AG04449 (cell line): Measurements from ENCODE around the gene ADSS2.

Experiments used
- CTCF ChIA-PET: fragments of 350-600 bp; formaldehyde crosslinking; extraction: SDS; loops from one replicate; lab custom pipeline; 2021; ENCODE audit warnings: antibody characterized with exemption; lab: Yijun Ruan, JAX
- POLR2A ChIA-PET: fragments of 400-600, 350-600 bp; formaldehyde crosslinking; extraction: SDS; loops from one replicate; lab custom pipeline; 2020; ENCODE audit warnings: antibody characterized with exemption, inconsistent platforms; lab: Yijun Ruan, JAX
- DNase-seq: peaks from one replicate; pipeline ENCODE4 v3.0.0-alpha.2; 2010; ENCODE audit warnings: low read depth, low spot score
- H3K4me3 ChIP-seq: 2 replicates; pipeline ENCODE4 v1.5.1; 2011; ENCODE audit warnings: low read depth, mild to moderate bottlenecking, control low read depth, low read length
- CTCF ChIP-seq: IDR thresholded peaks from one replicate; pipeline ENCODE4 v1.5.1; 2011; ENCODE audit warnings: mild to moderate bottlenecking, moderate library complexity, low read length, control low read depth, inconsistent platforms; ENCODE audit not compliant: insufficient read depth; ENCODE audit errors: missing control alignments

ADSS2 gene

GRCh38 chr1:244387415-244387814 is 64.3 kb downstream of the ADSS2 start:
- TF ChIP-seq CTCF: no peak
- CTCF ChIA-PET: no interaction called here
- POLR2A ChIA-PET: no interaction called here
- H3K4me3 ChIP-seq: no peak overlapping the region
- no peak for DNase-seq

DNA sequence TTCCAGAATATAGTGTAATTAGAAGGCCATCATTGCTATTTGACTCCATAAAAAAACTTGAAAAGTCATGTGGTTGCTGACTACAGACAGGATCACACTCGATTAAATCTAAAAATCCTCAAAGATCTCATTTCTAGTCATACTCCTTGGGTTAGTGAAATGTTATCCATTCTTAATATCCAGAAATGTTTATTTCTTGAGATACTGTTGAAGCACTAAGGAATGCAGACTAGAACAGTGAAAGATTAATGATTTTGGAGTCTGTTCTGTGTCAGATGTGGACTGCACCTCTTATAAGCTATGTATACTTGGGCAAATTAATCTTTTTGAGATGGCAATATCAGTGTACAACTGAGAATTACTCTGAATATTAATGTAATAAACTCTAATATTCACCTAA is 65.1 kb downstream of the ADSS2 start:
- no peak for DNase-seq
- POLR2A ChIA-PET: no interaction called here
- no peak for TF ChIP-seq CTCF
- H3K4me3 ChIP-seq: no peak overlapping the region
- CTCF ChIA-PET: no interaction called here

GRCh38 chr1:244384066-244384465 is 67.6 kb downstream of the ADSS2 start:
- no peak for DNase-seq
- CTCF ChIA-PET: interaction anchor here (0.8 kb wide), 1 partner anchor 10 kb away, joined by 4 read pairs; no protein-coding TSS in a partner anchor
- POLR2A ChIA-PET: interaction anchor here (0.6 kb wide), 1 partner anchor 75 kb away, joined by 6 read pairs; no protein-coding TSS in a partner anchor
- H3K4me3 ChIP-seq: no peak overlapping the region
- TF ChIP-seq CTCF: no peak

DNA sequence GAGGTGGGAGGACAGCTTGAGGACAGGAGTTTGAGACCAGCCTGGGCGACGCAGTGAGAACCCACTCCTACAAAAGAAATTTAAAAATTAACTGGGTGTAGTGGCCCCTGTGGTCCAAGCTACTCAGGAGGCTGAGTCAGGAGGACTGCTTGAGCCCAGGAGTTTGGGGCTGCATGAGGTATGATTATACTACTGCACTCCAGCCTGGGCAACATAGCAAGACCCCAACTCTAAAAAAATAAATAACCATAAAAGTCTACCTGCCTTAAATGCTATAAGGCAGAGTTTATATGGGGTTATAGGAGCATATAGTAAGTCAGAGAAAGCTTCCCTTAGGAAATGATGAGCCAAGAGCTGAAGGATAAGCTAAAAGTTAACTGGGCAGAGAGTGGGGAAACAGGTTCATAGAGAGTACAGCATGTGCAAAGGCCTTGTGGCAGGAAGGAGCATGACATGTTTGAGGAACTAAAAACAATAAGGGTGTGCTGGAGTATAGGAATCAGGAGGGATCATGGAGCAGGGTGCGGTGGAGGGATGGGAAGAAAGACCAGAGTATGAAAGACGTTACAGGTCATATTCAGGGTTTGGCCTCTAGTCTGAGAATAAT is 68.3 kb downstream of the ADSS2 start:
- no peak overlapping the region for H3K4me3 ChIP-seq
- CTCF ChIA-PET: interaction anchor here (0.8 to 1.4 kb wide), 2 partner anchors 9 to 17 kb away, joined by 3 to 4 read pairs; no protein-coding TSS in a partner anchor
- DNase-seq: no peak
- no peak for TF ChIP-seq CTCF
- POLR2A ChIA-PET: interaction anchor here (0.6 kb wide), 1 partner anchor 76 kb away, joined by 6 read pairs; no protein-coding TSS in a partner anchor

- H3K4me3 ChIP-seq: no peak overlapping the region
- TF ChIP-seq CTCF: no peak
- POLR2A ChIA-PET: interaction anchor here (1.3 kb wide), 1 partner anchor 20 kb away, joined by 6 read pairs; no protein-coding TSS in a partner anchor
- CTCF ChIA-PET: interaction anchor here (1.4 kb wide), 1 partner anchor 18 kb away, joined by 3 read pairs; no protein-coding TSS in a partner anchor
- DNase-seq: peak; percentile 41
These were observed 69.7 kb downstream of the ADSS2 start for GRCh38 chr1:244381878-244382565.

DNA sequence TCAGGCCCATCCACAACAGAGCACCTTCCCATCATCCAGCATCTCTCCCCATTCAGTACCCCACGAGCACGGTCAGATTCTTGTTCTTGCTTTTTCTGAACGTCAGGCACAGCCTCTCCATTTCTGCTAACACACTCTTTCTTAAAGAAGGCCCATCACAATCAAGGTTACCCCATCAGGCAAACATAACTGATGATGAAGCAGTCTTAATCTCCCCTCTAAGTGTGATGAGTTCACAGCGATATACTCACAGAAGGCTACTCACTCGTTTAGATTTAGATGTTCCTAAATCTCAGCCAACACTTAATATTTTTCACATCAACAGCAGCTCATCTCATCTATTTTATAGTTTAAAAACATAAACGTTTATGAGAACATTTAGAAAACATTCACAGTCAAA is 75.6 kb downstream of the ADSS2 start:
- ChIA-PET CTCF (no interaction called here), POLR2A (no interaction called here)
- no peak for TF ChIP-seq CTCF
- no peak for DNase-seq
- H3K4me3 ChIP-seq: no peak overlapping the region
